AG09309 (cell line): ENCODE measurements around the gene PITPNB.

Experiments used
- DNase-seq: peaks from one replicate; pipeline ENCODE4 v3.0.0-alpha.2; 2010; ENCODE audit warnings: low read depth
- H3K4me3 ChIP-seq: 2 replicates; pipeline ENCODE4 v1.5.1; 2011; ENCODE audit warnings: mild to moderate bottlenecking, low read depth, low read length, moderate library complexity; ENCODE audit not compliant: control insufficient read depth
- TF ChIP-seq, protein P1 (sequence below): IDR thresholded peaks from 2 replicates; pipeline ENCODE4 v1.5.1; 2011; ENCODE audit warnings: mild to moderate bottlenecking, low read depth, low read length, inconsistent platforms; ENCODE audit not compliant: insufficient read depth, control insufficient read depth; ENCODE audit errors: missing control alignments

PITPNB gene

GRCh38 chr22:27892811-27893210 is 26.2 kb downstream of the PITPNB start:
- TF ChIP-seq, protein P1, sequence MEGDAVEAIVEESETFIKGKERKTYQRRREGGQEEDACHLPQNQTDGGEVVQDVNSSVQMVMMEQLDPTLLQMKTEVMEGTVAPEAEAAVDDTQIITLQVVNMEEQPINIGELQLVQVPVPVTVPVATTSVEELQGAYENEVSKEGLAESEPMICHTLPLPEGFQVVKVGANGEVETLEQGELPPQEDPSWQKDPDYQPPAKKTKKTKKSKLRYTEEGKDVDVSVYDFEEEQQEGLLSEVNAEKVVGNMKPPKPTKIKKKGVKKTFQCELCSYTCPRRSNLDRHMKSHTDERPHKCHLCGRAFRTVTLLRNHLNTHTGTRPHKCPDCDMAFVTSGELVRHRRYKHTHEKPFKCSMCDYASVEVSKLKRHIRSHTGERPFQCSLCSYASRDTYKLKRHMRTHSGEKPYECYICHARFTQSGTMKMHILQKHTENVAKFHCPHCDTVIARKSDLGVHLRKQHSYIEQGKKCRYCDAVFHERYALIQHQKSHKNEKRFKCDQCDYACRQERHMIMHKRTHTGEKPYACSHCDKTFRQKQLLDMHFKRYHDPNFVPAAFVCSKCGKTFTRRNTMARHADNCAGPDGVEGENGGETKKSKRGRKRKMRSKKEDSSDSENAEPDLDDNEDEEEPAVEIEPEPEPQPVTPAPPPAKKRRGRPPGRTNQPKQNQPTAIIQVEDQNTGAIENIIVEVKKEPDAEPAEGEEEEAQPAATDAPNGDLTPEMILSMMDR, result no peak
- no peak for DNase-seq
- H3K4me3 ChIP-seq, result no peak overlapping the region

DNA sequence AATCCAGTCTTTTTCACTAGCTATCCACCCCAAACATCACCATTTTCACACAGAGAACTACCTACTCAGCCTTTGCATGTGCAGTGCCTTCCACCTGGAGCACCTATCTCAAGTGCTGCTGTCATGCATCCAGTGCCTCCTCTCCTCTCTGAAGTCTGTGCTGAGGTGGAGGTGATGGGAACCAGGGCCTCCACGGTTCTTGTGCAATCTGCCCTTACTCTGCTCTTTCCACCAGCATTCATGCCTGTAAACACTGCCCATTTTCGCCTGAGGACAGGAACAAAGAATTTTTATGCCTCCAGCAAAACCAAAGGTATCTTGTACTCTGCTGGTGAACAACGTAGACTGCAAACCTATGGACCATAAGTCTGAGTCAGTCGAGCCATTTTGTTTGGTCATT is 27.0 kb downstream of the PITPNB start:
- H3K4me3 ChIP-seq, result no peak overlapping the region
- no peak for DNase-seq
- TF ChIP-seq, protein P1, result no peak

GRCh38 chr22:27888310-27888709 is 30.7 kb downstream of the PITPNB start:
- TF ChIP-seq, protein P1, result no peak
- no peak overlapping the region for H3K4me3 ChIP-seq
- DNase-seq, result no peak

DNA sequence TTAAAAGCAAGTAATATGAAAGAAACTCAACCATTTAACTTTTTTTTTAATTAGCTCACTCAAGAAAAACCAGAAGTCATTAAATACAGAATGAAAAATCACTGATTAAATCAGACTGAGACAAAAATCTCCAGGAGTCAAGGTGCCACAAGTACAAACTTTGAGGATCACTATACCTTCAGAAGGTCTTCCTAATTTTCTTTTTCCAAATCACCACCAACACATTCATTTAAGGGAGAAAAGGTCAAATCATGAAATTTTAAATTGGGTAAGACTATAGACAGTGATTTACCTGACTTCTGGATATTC is 32.3 kb downstream of the PITPNB start:
- DNase-seq, result no peak
- no peak overlapping the region for H3K4me3 ChIP-seq
- TF ChIP-seq, protein P1, result no peak

DNA sequence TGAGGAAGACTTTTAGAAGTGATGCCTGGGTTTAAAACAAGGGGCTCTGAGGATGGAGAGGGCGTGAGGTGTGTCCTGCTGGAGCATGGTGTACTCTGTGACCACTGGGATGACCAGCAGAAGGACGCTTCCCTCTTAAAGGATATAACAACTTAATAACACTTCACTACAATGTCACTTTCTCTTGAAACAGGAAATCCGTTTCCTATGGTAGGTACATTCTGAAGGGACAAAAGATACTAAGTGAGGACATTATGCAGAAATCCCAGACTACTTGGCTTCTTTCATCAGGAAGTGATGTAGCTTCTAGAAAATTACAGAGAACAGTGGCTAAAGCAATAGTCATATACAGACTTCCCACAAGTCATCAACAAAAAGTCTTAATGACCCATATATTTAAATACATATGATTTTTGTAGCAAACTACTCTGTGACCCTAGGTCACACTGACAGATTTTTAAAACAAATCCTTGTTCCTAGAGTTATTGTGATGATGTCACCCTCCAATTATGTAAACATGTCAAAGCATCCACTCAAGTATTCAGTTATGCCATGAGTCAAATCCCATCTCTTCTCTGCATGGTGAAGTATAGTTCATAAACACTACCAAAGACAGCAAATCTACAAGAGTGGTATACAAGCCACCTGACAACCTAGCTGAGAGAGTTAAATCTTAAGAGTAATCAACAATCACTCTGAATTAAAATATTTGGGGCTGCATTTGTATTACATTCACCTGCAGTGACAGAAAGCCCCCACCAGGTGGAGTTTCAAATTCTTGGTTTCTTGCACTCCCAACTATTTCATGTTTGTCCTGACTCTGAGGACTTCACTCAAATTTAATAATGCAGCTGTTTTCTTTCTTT is 32.8 kb downstream of the PITPNB start:
- TF ChIP-seq, protein P1, result peak; percentile 75
- peak; percentile 38 for DNase-seq
- no peak overlapping the region for H3K4me3 ChIP-seq

DNA sequence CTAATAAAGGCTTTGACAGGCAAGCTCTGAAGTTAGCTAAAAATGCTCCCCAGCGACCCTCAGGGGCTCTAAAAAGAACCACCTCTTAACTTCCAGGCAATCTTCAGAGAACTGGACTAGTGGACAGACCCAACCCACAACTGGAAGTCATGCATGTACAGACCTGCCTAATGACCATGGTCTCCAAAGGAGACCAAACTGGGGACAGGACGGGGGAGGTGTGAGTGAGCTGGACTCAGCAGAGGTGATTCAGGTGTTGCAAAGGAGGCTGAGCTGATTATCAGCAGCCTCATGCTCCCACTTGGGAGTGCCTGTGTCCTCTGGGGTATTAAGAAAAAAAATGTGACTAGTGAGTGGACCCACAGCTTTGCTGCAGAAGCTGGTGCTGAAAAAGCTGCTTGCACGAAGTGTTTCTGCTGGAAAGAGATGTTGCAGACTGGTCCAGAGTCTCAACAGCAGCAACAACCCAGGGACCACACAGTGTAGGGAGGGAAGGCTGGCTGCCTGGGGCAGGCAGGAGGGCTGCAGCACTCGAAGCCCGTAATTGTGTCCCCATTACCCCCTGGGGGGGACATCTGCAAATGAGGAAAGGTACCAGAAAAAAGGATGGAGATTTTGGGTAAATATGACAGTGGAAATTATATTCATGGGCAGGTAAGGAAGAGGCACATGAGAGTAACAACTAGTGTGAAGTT is 35.3 kb downstream of the PITPNB start:
- no peak overlapping the region for H3K4me3 ChIP-seq
- TF ChIP-seq, protein P1, result no peak
- no peak for DNase-seq
